Upper lobe of right lung (tissue), 1 donor: ENCODE data around the gene TSN. TPM values are rescaled to one million over a fixed set of nuclear protein-coding genes. Genes with fewer than 3 reads are reported as not detected.

Experiments used
- ATAC-seq: fragments of 200-7000 bp; cut with Tn5 transposase; one replicate; pipeline ENCODE4 v1.9.1; 2020; ENCODE audit warnings: mild to moderate bottlenecking, moderate library complexity
- DNase-seq: peaks from one replicate; pipeline ENCODE4 v3.0.0-alpha.2; 2020
- H3K27ac ChIP-seq: fragments of 200-600 bp; one replicate; pipeline ENCODE4 v1.8.0; 2022
- H3K27me3 ChIP-seq: fragments of 200-600 bp; one replicate; pipeline ENCODE4 v1.8.0; 2022; ENCODE audit warnings: mild to moderate bottlenecking
- H3K36me3 ChIP-seq: fragments of 200-600 bp; one replicate; pipeline ENCODE4 v1.8.0; 2022
- H3K4me1 ChIP-seq: fragments of 200-600 bp; one replicate; pipeline ENCODE4 v1.8.0; 2022
- H3K4me3 ChIP-seq: fragments of 200-600 bp; one replicate; pipeline ENCODE4 v1.8.0; 2022; ENCODE audit warnings: mild to moderate bottlenecking
- H3K9me3 ChIP-seq: fragments of 200-600 bp; one replicate; pipeline ENCODE4 v1.8.0; 2022
- CTCF ChIP-seq: fragments of 200-600 bp; IDR thresholded peaks from one replicate; pipeline ENCODE4 v1.8.0; 2022; ENCODE audit warnings: antibody characterized with exemption
- intact Hi-C: fragments of 100-400 bp; cut with DNase I; formaldehyde crosslinking; loops from one replicate; pipeline ENCODE4 v1.11.0; 2022
- total RNA-seq: library from RNA; stranded (reverse); fragmentation: NEBNext Ultra II Directional; extraction: Animal tissue kit (Norgen Biotek cat#: 25700); gene quantifications from one replicate; pipeline ENCODE4 v1.2.1, GENCODE V29; 2021
- donor health status: DM: no; HTN: yes; CAD: no; lungs with severe emphysema.

Gene TSN
- total RNA-seq, 1 donor from 2014 or later = 48.2 TPM

GRCh38 chr2:121778741-121779487, 23.5 kb downstream of the TSN start:
- intact Hi-C loops = no loop called here
- Histone ChIP-seq H3K4me1 (no peaks in the 10 kb centered on the region), H3K9me3 (no peaks in the 10 kb centered on the region), H3K27me3 (no peaks in the 10 kb centered on the region), H3K27ac (no peak overlapping the region), H3K4me3 (no peak overlapping the region), H3K36me3 (no peaks in the 10 kb centered on the region)
- TF ChIP-seq CTCF = no peak
- ATAC-seq = no peak
- no peak for DNase-seq

- ATAC-seq = no peak
- no peaks in the 10 kb centered on the region for H3K4me1 ChIP-seq
- H3K9me3 ChIP-seq = no peaks in the 10 kb centered on the region
- H3K4me3 ChIP-seq = no peak overlapping the region
- no peak for DNase-seq
- H3K36me3 ChIP-seq = no peaks in the 10 kb centered on the region
- no peaks in the 10 kb centered on the region for H3K27me3 ChIP-seq
- intact Hi-C loops = no loop called here
- TF ChIP-seq CTCF = no peak
- H3K27ac ChIP-seq = no peak overlapping the region
These were observed 27.7 kb downstream of the TSN start for GRCh38 chr2:121783180-121783579.

GRCh38 chr2:121788685-121789084, 33.2 kb downstream of the TSN start:
- H3K36me3 ChIP-seq = no peaks in the 10 kb centered on the region
- no peak for ATAC-seq

GRCh38 chr2:121790276-121790956, 35.0 kb downstream of the TSN start:
- H3K9me3 ChIP-seq = peaks cover 5% of the 10 kb centered on the region
- H3K27ac ChIP-seq = no peak overlapping the region
- TF ChIP-seq CTCF = no peak
- no peak overlapping the region for H3K4me3 ChIP-seq
- intact Hi-C loops = no loop called here
- no peaks in the 10 kb centered on the region for H3K4me1 ChIP-seq
- no peak for DNase-seq
- H3K27me3 ChIP-seq = no peaks in the 10 kb centered on the region
- ATAC-seq = peak; percentile 57
- H3K36me3 ChIP-seq = no peaks in the 10 kb centered on the region

More at GRCh38 chr2:121788685-121789084, 33.2 kb downstream of the TSN start:
- intact Hi-C loops = no loop called here
- no peaks in the 10 kb centered on the region for H3K4me1 ChIP-seq
- H3K9me3 ChIP-seq = peaks cover 5% of the 10 kb centered on the region
- DNase-seq = no peak
- no peak overlapping the region for H3K4me3 ChIP-seq
- no peaks in the 10 kb centered on the region for H3K27me3 ChIP-seq
- TF ChIP-seq CTCF = no peak
- no peak overlapping the region for H3K27ac ChIP-seq

- no peak overlapping the region for H3K27ac ChIP-seq
- H3K36me3 ChIP-seq = no peaks in the 10 kb centered on the region
- no peaks in the 10 kb centered on the region for H3K4me1 ChIP-seq
- TF ChIP-seq CTCF = no peak
- DNase-seq = no peak
- no peak overlapping the region for H3K4me3 ChIP-seq
- ATAC-seq = no peak
- H3K27me3 ChIP-seq = no peaks in the 10 kb centered on the region
- intact Hi-C loops = no loop called here
- peaks cover 5% of the 10 kb centered on the region for H3K9me3 ChIP-seq
These were observed 35.8 kb downstream of the TSN start for GRCh38 chr2:121791290-121791689.
